GM12801 (cell line): ENCODE measurements around the gene JPH3.

Source experiments
- CTCF ChIP-seq: IDR thresholded peaks from one replicate; pipeline ENCODE4 v1.5.1; 2011; ENCODE audit warnings: control low read depth; ENCODE audit not compliant: insufficient read length; ENCODE audit errors: extremely low read depth

Gene JPH3

GRCh38 chr16:87652386-87652785, 50.1 kb downstream of the JPH3 start:
- TF ChIP-seq CTCF, result no peak

DNA sequence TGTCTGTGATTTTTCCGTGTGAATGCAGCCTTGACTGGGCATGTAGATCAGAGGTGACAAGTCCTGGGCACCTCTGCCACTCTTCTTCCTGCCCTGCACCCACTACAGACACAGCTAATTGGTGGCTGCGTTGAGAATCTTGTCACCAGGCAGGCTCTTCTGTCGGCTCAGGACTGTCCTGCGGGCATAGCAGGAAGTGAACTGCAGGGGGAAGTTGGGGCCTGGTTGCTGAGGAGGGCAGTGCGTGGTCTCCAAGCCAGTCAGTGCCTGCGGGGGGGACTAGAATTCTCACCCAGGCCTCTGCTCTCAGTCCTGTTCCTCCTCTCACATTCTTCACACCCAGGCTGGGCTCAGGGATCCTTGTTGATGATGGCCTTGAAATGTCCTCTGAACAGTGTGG, 50.5 kb downstream of the JPH3 start:
- no peak for TF ChIP-seq CTCF

GRCh38 chr16:87653234-87653633, 50.9 kb downstream of the JPH3 start:
- no peak for TF ChIP-seq CTCF

DNA sequence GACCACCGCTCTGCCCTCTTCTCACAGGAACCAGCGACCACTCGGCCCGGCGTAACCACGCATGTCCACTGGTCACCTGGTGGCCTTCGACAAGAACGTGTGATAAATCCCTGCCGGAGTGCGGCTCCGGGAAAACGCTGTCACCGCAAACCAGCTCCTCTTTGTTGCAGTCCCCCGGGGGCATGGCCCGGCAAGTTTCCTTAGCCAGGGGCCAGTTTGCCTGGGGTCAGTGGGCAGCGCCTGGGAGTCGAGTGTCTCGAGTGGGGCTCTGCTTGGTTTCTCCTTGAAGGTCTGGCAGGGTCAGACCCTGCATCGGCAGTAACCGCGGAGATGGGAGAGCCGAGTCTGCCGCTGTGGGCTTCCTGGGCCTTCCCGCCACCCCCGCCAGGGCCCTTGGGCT, 52.5 kb downstream of the JPH3 start:
- no peak for TF ChIP-seq CTCF

DNA sequence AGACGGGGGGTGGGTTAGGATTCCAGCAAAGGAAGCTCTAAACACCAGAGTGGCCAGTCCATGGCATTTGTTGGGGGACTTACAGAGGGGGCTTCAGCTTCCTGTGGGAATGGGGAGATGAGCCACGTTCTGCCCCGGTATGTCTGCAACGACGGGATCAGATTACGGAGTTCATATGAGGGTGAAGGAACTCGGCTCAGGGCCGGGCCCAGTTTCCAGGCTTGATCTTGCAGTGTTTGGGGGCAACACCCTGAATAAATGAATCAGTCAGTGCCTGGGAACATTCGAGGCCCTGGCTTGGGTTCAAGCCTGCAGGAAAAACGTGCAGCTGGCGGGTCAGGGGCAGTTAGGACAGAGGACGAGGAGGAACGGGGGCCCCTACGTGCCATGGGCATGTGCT, 54.0 kb downstream of the JPH3 start:
- TF ChIP-seq CTCF, result no peak

DNA sequence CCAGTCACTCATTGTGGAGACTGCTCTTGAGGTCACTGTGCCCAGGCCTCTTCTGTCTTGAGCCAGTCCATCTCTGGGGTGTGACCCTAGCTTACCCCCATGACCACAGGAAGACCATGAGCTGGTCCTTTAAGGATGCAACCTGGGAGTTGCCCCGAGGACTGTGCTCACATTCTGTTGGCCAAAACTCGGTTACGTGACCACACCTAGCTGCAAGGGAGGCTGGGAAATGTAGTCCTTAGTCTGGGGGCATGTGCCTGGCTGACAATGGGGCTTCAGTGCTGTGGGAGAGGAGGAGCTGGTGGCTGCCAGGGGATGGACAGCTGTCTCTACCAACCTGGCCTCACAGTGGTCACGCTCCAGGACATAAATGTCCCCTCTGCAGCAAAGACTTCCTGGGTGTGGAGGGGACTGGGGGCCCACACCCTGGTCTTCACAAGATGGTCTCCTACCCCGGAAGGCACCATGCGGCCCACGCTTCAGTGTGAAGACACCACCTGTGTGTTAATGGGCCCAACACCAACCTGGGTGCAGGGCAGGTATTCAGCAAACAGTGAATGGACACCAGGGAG, 55.4 kb downstream of the JPH3 start:
- TF ChIP-seq CTCF, result no peak

- no peak for TF ChIP-seq CTCF
These were observed 56.4 kb downstream of the JPH3 start for GRCh38 chr16:87658564-87659225.

DNA sequence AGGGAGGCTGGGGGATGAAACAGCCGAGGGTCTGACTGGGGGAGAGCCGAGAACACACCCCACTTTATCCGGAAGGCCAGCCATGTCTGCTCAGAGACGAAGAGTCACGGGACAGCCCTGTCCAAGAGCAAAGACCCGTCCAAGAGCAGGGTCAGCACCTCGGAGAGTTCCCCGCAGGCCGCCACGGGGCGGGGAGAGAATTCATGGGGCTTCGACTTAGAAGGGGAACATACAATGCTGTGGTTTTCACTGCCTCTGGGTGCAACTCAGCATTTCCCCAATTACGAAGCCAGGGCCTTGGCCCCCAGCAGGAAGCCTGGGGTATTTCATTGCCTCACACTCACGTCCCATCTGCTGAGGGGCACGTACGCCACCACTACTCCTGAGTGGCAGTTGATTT, 59.3 kb downstream of the JPH3 start:
- TF ChIP-seq CTCF, result no peak
